Lung (tissue), 12 donors: Measurements from ENCODE around the gene PRLR. TPM values are rescaled to one million over a fixed set of nuclear protein-coding genes. Genes with fewer than 3 reads are reported as not detected.

Experiments used
- ATAC-seq: fragments of 200-7000 bp; cut with Tn5 transposase; one replicate; pipeline ENCODE4 v1.9.1; 2020; ENCODE audit warnings: moderate number of reproducible peaks; ENCODE audit not compliant: insufficient read depth, low FRiP score
- DNase-seq, 3 donors: peaks; one replicate each; pipeline ENCODE4 v3.0.0-alpha.2; 2013 to 2017
- H3K27ac ChIP-seq, 2 donors: one replicate each; pipeline ENCODE4 v1.5.1; 2013; ENCODE audit warnings: mild to moderate bottlenecking in 2 of 2, moderate library complexity in 2 of 2, control low read depth in 1 of 2, inconsistent platforms in 1 of 2, low read depth in 1 of 2, low read length in 1 of 2
- H3K27me3 ChIP-seq, 3 donors: one replicate each; pipeline ENCODE4 v1.5.1; 2013; ENCODE audit warnings: low read length in 2 of 3; ENCODE audit not compliant: control insufficient read depth in 3 of 3, insufficient read depth in 3 of 3
- H3K36me3 ChIP-seq, 4 donors: one replicate each; pipeline ENCODE4 v1.5.1; 2013; ENCODE audit warnings: low read length in 4 of 4, mild to moderate bottlenecking in 1 of 4, moderate library complexity in 1 of 4; ENCODE audit not compliant: control insufficient read depth in 4 of 4, insufficient read depth in 4 of 4
- H3K4me1 ChIP-seq, 5 donors: one replicate each; pipeline ENCODE4 v1.5.1; 2013; ENCODE audit warnings: low read length in 5 of 5, mild to moderate bottlenecking in 2 of 5, moderate library complexity in 1 of 5; ENCODE audit not compliant: control insufficient read depth in 5 of 5, insufficient read depth in 5 of 5
- H3K4me3 ChIP-seq: one replicate; pipeline ENCODE4 v1.5.1; 2013; ENCODE audit warnings: mild to moderate bottlenecking, control low read depth, moderate library complexity
- H3K9ac ChIP-seq, 2 donors: one replicate each; pipeline ENCODE4 v1.5.1; 2013; ENCODE audit warnings: low read length in 2 of 2, control low read depth in 1 of 2; ENCODE audit not compliant: insufficient read depth in 1 of 2
- H3K9me3 ChIP-seq, 4 donors: one replicate each; pipeline ENCODE4 v1.5.1; 2013; ENCODE audit warnings: low read length in 3 of 4, mild to moderate bottlenecking in 1 of 4, moderate library complexity in 1 of 4; ENCODE audit not compliant: control insufficient read depth in 4 of 4, insufficient read depth in 3 of 4
- CTCF ChIP-seq: IDR thresholded peaks from 2 replicates; pipeline ENCODE4 v1.5.1; 2012; ENCODE audit warnings: mild to moderate bottlenecking; ENCODE audit errors: control extremely low read depth, extremely low read depth
- WGBS, 2 donors: extraction: QIAGEN DNeasy Blood & Tissue Kit; methylation state at CpG; one replicate each; pipeline ENCODE4 v1.1.7; 2013; 5-methylcytosine and 5-hydroxymethylcytosine counted together
- polyA plus RNA-seq, 2 donors: library from polyadenylated mRNA; stranded (reverse); fragments of 200-250 nt; gene quantifications; one replicate each; pipeline ENCODE4 v1.2.1, GENCODE V29; 2013
- total RNA-seq, 2 donors: library from RNA; depleted of rRNA in 1 of 2; stranded (reverse); fragments of >200 nt in 1 of 2; gene quantifications; one replicate each; pipeline ENCODE4 v1.2.1, GENCODE V29; 2014 to 2021
- donor health status: control.
- donor health status: control.
- donor health status: Bipolar disorder and iron deficiency.
- donor health status: healthy.
- donor health status: DM: yes; HTN: yes; CAD: no.

PRLR gene
- total and polyA plus RNA-seq, 4 donors, result 0.02 to 3.4 (median 0.76) TPM

GRCh38 chr5:35134278-35135030 lies 95.8 kb downstream of the PRLR start:
- no peaks in the 10 kb centered on the region for H3K27me3 ChIP-seq
- WGBS, 2 donors, result 92% methylated on average over 9 of the region's 9 CpGs
- H3K9ac ChIP-seq, result no peak overlapping the region
- H3K4me3 ChIP-seq, result no peak overlapping the region
- peaks cover 0 to 2% (median 0%) of the 10 kb centered on the region in 4 donors for H3K9me3 ChIP-seq
- no peaks in the 10 kb centered on the region for H3K36me3 ChIP-seq
- ATAC-seq (no peak), DNase-seq (peak in 1 of 3 donors; percentile 14)
- TF ChIP-seq CTCF, result no peak
- H3K4me1 ChIP-seq, result peaks cover 0 to 1% (median 0%) of the 10 kb centered on the region in 5 donors
- H3K27ac ChIP-seq, result no peak overlapping the region

- H3K4me3 ChIP-seq, result no peak overlapping the region
- H3K9ac ChIP-seq, result no peak overlapping the region
- DNase-seq (no peak), ATAC-seq (no peak)
- H3K27me3 ChIP-seq, result no peaks in the 10 kb centered on the region
- no peaks in the 10 kb centered on the region for H3K36me3 ChIP-seq
- no peak for TF ChIP-seq CTCF
- H3K4me1 ChIP-seq, result peaks cover 0 to 1% (median 0%) of the 10 kb centered on the region in 5 donors
- peaks cover 0 to 2% (median 0%) of the 10 kb centered on the region in 4 donors for H3K9me3 ChIP-seq
- 94 to 100% methylated on average over 2 of the region's 2 CpGs for WGBS, 2 donors
- H3K27ac ChIP-seq, result no peak overlapping the region
These were observed 97.1 kb downstream of the PRLR start for GRCh38 chr5:35133186-35133585.

- Histone ChIP-seq H3K4me1 (peaks cover 0 to 1% (median 0%) of the 10 kb centered on the region in 5 donors), H3K36me3 (no peaks in the 10 kb centered on the region), H3K9ac (no peak overlapping the region), H3K4me3 (no peak overlapping the region), H3K27me3 (no peaks in the 10 kb centered on the region), H3K27ac (no peak overlapping the region), H3K9me3 (peaks cover 0 to 2% (median 0%) of the 10 kb centered on the region in 4 donors)
- TF ChIP-seq CTCF, result no peak
- no peak for ATAC-seq
- no peak for DNase-seq
These were observed 98.6 kb downstream of the PRLR start for GRCh38 chr5:35131723-35132122.
